GM19099 (cell line): ENCODE results near the gene MRPL20.

ENCODE experiments used
- POLR2A ChIP-seq: IDR thresholded peaks from 3 replicates; pipeline ENCODE4 v1.6.1; 2011; ENCODE audit warnings: low read depth; ENCODE audit not compliant: insufficient read length; ENCODE audit errors: extremely low read depth

MRPL20 gene

DNA sequence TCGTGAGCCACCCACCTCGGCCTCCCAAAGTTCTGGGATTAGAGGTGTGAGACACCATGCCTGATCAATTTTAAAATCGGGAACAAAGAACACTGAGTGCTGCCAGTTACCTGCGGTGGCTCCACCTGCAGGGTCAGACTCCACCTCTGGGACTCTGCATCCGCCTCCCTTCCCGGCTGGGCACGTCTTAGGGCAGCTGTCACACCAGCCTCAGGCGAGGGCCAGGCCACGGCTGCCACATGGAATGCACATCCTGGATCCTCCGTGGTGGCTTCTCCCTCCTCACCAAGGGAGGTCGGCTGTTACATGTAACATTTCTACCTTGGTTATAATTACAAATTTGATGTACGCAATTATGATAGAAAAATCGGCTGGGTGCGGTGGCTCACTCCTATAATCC, 42.8 kb downstream of the MRPL20 start:
- TF ChIP-seq POLR2A, result no peak

DNA sequence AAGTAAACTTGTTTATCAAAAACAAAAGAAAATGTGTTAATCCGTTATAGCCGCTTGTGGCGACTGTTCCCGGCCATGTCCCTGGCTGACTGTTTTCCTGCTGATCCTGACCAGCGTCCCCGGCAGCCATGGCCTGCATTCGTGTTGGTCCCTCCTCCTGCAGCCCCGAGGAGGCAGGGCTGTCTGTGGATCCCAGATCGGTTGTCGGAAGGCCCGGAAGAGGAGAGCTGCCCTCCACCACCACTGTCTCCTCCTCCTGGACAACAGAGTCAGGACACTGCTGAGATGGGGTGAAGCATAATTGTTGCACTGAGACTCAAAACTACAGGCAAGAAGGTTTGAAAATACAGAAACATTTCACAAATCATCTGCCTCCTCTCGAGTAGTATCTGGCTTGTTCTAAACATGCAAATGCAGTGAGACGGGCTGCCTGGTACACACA, 45.1 kb downstream of the MRPL20 start:
- TF ChIP-seq POLR2A, result no peak

- no peak for TF ChIP-seq POLR2A
Measured at GRCh38 chr1:1361233-1361981, 45.7 kb downstream of the MRPL20 start.

DNA sequence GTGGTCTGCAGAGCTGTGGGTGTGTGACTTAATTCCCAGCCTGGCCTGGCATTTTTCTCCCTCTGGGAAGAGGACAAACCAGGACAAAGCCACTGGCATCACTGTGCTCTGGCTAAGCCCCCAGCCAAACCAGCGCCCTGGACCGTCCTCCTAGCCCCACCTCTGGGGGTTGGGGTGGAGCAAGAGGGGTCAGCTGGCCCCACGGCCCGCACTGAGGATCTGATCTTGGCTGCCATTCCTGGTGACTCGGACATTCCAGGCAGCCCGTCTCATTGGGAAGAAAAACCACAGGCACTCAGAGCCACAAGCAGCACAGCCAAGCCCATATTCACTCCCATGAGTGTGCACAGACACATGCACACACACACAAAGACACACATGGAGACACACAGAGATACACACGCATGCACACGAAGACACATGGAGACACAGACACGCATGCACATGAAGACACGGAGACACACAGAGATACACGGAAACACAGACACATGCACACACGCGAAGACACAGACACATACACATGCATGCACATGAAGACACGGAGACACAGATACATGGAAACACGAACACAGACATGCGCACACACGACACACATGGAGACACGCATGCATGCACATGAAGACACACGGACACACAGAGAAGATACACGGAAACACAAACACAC, 46.5 kb downstream of the MRPL20 start:
- no peak for TF ChIP-seq POLR2A

GRCh38 chr1:1359664-1360468, 47.2 kb downstream of the MRPL20 start:
- no peak for TF ChIP-seq POLR2A

GRCh38 chr1:1359308-1359663, 47.8 kb downstream of the MRPL20 start:
- no peak for TF ChIP-seq POLR2A

GRCh38 chr1:1358433-1359271, 48.4 kb downstream of the MRPL20 start, which contains the start of gene MXRA8:
Gene MXRA8 (minus strand): TSS chr1:1358555. CDS start chr1:1358504, 51 bp downstream.
- TF ChIP-seq POLR2A, result no peak

DNA sequence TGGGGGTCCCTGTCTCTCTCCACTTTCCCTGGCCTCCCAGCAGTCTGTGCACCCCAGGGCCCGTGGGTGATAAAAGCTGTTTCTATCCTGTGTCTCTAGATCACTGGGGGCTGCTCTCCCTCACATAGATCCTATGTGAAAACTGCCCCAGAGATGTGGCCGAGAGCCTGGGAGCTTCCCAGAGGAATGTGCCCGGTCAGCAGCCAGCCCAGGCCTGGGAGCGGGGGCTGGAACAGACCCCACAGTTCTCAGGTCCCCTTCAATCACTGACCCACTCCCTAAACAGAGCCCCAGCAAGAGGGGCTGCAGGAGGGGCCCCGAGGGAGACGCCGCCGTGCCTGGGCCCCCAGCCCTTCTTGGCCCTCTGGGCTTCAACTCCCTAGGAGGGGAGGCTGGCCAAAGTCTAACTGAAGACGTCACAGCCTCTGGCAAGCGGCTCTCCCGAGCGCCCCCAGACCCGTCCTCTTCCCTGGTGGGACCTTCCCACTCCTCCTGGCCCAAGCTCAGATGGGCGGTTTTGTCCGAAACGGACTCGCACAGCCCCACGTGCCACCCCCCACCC, 49.1 kb downstream of the MRPL20 start:
- TF ChIP-seq POLR2A, result no peak

- TF ChIP-seq POLR2A, result no peak
Measured at GRCh38 chr1:1356796-1357401, 50.2 kb downstream of the MRPL20 start.

DNA sequence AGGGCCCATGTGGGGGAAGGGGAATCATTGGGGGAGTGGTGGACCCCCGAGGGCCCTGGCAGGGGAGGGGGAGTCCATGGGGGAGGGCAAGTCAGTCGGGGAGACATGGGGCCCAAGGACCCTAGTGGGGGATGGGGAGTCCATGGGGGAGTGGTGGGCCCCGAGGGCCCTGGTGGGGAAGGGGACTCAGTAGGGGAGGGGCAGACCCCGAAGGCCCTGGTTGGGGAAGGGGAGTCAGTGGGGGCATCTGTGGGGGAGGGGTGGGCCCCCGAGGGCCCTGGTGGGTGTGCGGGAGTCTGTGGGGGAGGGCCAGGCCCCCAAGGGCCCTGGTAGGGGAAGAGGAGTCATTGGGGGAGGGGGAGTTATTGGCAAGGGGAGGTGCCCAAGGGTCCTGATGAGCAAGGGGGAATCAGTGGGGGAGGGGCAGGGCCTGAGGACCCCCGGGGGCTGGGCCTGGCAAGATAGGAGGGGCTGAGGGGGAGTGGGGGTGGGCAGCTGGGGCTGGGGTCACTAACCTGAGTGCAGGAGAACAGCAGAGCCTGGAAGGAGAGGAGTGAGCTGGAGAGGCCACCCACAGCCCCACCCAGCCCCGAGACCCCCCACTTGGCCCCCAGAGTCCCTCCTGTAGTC, 50.8 kb downstream of the MRPL20 start:
- TF ChIP-seq POLR2A, result no peak

GRCh38 chr1:1355416-1355815, 51.7 kb downstream of the MRPL20 start:
- no peak for TF ChIP-seq POLR2A

DNA sequence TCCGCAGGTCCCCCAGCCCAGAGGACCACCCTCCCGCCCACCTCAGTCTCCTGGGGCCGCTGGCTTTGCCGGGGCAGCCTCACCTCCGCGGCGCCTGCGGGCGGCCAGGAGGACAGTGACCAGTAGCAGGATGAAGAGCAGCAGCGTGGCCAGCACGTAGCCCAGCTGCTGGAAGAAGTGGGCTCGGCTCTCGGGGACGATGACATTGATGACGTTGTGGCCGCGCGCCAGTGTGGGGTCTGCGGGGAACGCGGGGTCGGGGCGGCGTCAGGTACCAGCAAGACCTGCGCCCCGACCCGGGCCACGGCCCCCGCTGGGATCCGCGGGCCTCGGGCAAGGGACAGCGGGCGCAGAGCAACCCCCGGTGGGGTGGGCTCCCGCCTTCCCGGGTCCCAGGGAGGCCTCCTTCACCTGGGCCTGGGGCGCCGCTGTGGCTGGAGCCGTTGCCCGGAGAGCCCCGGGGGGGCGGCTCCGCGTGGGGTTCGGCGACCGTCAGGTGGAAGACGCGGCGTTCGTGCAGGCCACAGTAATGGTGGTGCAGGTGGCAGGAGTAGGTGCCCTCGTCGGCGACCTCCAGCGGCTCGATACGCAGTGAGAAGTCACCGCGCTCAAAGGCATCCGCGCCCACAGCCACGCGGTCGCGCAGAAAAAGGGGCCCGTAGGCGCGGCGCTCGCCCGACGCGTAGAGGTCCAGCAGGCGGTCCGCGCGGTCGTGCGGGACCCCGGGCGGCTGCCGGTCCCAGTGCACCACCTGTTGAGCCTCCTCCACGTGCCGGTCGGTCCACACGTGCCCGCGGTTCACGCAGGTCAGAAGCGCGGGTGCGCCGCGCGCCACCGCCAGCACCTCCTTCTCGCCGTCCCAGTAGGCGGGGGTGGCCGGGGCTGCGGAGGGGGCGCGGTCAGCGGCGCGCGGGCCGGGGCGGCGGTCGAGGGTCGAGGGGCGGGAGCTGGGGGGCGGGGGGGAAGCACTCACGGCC, 52.5 kb downstream of the MRPL20 start:
- TF ChIP-seq POLR2A, result no peak
